HG03354 (cell line): ENCODE results near the gene SNIP1.
"Not testable (repeated sequence)": the region's sequence is repeated elsewhere in the genome, so short reads cannot be mapped to it uniquely, and the experiment has no call there.

Experiments
- ATAC-seq: cut with Tn5 transposase; IDR thresholded peaks from one replicate; pipeline ENCODE4 v1.9.1; 2021; ENCODE audit warnings: mild to moderate bottlenecking; ENCODE audit not compliant: unreplicated experiment, poor library complexity, severe bottlenecking

SNIP1 gene

DNA sequence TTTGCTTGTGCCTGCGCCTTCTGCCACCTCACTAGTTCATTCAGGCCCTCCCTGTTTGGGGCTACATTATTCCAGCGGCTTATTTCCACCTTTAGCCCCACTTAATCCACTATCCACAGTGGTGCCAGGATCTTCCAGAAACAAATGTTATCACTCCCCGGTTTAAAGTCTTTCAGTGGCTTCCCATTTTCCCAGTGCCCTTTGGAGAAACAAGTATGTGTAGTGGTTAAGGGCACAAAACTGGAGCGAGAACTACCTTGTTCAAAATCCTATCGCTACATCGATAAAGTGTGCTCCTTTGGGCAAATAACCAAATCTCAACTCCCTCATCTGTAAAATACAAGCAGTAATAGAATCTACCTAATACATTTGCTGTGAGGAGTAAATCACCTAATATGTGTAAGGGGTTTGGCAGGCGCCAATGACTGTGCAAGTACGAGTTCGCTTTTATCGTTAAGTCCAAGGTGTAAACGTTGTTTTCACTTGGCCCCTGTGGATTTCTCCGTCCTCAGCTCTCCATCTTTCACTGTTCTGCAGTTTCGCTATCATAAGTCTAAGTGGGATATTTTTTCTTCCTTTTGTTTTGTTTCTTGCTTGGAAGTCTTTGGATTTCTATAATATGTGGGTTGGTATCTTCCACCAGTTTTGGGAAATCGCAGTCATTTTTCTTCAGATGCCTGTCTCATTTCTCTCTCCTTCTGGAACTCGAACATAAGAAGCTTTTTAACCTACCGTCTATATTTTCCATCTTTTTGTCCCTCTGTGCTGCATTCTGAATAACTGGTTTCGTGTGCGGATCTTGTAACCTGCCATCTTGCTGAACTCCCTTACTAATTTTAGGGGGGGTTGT is 38.7 kb downstream of the SNIP1 start:
- no peak for ATAC-seq

DNA sequence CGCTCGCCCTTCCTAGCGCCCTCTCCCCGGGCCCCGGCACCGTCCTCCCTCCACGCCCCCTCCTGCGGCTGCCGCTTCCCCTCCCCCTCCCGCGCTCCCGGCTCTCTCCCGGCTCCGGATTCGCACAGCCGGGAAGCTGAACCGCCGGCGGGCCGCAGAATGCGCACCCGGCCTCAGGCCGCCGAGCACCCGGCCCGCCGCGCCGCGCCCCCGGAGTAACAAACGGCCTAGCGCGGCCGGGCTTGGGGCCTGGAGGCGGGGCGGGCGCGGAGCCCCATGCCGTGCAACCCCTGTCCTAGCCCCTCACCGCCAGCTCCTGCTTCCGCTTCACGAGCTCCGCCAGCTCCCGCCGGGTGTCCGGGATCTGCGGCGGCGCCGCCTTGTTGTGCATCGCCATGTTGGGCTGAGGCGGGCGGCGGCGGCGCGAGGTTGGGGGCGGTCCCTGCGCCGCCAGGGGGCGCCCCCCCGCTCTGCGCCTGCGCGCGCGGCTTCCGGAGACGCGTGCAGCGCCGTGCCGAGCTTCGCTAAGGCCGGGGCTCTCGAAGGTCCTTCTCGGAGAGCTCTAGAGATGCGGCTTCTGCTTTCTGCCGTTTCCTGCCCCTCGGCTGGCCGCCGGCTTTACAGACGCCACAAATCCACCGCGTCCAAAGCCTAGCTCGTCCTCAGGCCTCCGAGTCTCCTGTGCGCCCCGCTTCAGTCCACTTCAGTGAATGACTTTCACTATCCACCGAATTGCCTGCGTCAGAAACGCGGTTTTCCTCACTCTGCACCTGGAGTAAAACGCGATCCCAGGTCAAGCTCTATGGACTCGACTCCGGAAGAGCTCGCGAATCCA is 39.5 kb downstream of the SNIP1 start, which contains the start of gene MEAF6:
MEAF6 (minus strand) TSS at position 417 of the 835 bp plus-strand sequence; CDS start at position 397, 20 bp downstream.
- ATAC-seq, result peak; percentile 86

DNA sequence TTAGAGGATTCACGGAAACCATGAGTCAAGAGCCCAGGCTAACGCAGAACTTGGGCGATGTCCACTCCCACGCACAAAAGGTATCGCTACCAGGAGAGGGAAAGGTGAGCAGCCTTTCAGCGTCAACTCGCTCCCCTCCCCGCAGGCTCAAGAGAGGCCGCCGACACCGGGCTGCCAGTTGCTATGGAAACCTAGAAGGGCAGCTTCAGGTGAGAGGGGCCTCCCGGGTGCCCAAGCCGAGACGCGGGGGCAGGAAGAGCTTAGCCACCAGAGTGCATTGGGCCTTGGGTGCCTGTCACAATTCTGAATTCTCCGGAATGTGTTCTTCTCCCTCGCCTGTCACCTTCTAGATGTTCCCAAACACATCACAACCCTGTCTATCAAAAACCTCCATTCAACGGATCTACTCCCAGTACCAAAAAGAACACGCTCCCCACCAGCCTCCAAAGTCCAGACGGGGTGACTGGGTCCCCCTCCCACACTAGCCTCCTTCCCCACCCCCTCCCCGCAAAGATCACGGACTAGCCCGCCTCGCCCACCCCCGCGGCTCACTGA is 40.2 kb downstream of the SNIP1 start:
- ATAC-seq, result peak; percentile 46

DNA sequence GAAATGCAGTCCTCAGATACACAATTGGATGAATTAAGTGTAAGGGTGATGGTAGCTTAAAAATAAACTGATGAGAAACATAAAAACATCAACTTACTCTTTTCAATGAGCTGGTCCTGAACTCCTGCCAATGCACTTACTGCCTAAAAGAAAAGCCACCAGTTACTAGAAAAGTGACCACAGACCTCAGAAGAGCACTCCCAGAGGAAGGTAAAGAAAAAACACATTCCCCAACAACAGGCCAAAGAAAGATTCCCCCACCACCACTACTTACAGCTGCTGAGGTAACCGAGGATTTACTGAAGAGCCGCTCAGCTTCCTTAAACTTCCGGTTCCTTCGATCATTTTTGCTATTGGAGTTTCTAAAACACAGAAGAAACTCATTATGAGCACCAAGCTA is 44.9 kb downstream of the SNIP1 start:
- no peak for ATAC-seq

DNA sequence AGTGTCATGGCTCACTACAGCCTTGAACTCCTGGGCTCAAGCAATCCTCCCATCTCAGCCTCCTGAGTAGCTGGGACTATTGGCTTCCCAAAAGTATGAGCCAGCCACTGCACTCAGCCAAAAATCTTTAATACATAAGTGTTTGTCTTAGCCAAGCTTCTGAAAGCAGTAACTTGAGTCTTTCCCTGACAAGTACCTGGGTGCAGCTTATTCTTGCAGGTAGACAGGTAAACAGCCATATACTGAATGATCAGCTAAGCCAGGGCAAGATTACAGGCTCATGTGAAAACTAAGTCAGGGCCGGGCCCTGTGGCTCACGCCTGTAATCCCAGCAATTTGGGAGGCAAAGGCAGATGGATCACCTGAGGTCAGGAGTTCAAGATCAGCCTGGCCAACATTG is 47.4 kb downstream of the SNIP1 start:
- ATAC-seq, result no peak

DNA sequence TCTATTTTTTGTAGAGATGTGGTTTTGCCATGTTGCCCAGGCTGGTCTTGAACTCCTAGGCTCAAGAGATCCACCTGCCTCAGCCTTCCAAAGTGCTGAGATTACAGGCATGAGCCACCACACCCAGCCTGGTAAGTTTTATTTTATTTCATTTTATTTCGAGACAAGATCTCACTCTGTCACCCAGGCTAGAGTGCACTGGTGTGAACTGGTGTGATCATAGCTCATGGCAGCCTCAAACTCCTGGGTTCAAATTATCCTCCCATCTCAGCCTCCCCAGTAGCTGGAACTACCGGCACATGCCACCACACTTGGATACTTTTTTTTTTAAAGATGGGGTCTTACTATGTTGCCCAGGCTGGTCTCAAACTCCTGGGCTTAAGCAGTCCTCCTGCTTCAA is 51.3 kb downstream of the SNIP1 start:
- ATAC-seq, result not testable (repeated sequence)

DNA sequence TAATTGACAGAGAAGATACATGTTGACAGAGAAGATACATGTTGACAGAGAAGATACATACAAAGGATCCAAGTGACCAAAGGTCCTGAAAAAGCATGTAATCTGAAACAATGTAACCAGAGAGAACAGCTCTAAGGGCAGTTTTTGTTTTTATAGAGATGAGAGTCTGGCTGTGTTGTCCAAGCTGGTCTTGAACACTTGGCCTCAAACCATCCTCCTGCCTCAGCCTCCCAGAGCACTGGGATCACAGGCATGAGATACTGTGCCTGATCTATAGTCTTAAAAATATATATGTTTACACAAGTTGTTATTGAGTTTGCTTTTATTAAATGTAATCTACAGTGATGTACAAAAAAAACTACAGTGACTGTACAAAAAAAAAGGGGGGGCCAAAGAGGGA is 52.0 kb downstream of the SNIP1 start:
- no peak for ATAC-seq

DNA sequence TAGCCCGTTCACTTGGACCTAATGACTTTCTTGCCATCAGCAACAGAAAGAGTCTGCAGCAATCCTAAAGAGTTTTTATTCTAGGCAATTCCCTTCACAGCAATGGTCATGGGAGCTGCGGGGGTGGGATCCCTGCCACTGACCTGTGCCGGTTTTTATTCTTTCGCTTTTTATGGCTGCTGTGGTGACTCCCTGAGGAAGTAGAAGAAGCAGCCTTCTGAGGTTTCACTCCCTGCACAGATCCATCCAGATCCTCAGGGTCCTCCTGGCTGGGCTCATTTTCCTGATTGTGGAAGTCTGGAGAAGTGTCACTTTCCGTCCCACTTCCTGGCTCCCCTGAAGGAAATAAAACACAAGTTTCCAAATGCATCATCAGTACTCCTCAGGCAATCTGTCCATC is 52.4 kb downstream of the SNIP1 start:
- no peak for ATAC-seq

DNA sequence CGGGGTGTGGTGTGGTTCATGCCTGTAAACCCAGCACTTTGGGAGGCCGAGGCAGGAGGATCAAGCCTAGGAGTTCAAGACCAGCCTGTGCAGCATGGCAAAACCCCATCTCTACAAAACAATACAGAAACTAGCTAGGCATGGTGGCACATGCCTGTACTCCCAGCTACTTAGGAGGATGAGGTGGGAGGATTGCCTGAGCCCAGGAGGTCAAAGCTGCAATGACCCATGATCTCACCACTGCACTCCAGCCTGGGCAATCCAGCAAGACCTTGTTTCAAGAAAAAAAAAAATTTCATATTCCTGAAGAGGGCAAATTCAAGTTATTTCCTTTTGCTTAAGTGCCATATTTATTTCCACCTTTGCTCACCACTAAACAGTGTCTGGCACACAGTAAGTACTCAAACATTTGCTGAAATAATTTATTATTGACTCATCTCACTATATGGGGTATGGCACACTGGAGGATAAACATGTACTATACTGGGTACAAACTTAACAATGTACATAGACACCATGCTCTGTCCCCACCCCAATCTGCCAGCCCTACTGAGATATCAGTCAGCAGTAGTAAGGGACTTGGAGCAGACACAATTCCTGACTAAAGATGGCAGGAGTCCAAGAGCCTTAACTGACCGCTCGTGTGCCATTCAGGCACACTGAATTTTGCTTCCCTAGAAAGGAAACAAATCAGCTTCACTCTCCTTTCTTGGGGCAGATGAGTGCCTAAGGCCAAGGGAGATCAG is 55.0 kb downstream of the SNIP1 start:
- no peak for ATAC-seq

DNA sequence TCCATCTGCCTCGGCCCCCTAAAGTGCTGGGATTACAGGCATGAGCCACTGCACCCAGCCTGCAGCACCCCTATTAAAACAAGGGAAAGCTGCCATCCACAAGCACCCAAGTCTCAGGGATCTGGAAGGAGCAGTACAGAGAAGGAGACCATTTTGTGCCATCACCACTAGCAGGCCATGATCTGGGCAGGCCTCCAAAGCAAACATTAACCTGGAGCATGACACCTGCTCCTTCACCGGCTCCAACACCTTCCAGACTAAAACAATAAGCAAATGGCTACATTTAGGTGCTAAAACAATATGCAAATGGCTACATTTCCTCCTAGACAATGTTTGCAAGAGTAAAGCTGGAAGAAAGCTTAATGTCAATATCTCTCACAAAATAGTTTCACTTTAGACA is 56.3 kb downstream of the SNIP1 start:
- ATAC-seq, result no peak

DNA sequence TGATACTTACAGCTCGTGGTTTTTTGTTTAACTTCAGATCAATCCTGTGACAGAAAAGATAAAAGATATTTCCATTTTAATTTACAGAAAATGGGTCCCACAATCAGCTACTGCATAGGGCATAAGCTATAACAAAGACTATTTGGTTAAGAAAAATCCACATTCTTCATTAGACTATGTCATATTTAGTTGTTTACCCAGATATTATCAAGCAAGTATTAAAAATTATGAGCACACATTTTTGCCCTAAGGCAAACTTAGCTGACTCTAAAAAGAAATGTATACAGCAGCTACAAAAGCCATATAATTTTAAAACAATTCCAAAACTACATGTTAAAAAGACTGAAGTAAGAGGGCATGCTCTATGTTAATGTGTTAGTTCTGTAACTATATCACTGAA is 58.2 kb downstream of the SNIP1 start:
- no peak for ATAC-seq

DNA sequence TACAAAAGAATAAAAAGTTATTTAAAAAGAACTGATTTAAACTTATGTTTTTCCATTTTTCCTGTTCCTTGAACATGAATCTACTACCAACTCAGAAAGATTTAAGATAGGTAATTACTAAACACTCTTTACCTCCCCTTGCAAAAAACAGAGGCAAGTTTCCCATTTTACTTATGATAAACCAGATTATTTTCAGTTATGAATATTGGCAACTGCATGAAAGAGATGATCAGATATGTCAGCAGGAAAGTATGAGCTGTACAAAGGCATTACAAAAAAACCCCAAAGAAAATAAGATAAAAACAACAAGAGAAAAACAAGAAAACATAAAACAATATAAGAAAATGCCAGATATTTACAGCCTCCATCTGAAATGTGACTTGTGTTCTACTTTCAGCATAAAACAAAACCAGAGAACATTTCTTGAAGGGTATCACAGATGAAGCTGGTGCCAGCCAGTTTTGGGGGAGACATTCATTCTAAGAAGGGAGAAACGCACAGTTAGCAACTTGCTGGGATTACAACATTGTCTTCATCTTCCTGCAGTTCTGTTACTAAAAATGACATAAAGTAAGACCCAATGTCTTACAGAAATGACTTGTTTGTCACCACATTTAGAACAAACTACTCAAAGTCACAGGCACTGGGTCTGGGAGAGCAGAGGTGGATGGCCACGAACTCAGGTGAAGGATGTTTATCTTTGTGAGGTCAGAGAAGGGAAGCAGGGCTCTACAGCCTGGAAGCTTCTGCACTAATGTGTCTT is 60.6 kb downstream of the SNIP1 start:
- ATAC-seq, result no peak

DNA sequence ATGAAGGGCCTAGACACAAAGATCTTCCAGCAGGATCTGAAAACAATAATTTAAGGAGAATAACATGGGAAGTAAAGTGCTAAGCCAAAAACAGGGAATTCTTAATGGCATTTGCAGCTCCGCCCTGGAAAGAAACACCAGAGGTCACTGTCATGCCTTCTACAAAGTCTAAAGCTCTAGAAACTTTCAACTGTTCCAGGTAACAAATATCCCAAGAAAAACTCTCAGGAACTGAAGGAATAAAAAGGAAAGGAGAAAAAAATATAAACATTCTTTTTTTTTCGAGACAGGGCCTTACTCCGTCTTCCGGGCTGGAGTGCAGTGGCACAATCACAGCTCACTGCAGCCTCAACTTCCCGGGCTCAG is 66.5 kb downstream of the SNIP1 start:
- no peak for ATAC-seq

DNA sequence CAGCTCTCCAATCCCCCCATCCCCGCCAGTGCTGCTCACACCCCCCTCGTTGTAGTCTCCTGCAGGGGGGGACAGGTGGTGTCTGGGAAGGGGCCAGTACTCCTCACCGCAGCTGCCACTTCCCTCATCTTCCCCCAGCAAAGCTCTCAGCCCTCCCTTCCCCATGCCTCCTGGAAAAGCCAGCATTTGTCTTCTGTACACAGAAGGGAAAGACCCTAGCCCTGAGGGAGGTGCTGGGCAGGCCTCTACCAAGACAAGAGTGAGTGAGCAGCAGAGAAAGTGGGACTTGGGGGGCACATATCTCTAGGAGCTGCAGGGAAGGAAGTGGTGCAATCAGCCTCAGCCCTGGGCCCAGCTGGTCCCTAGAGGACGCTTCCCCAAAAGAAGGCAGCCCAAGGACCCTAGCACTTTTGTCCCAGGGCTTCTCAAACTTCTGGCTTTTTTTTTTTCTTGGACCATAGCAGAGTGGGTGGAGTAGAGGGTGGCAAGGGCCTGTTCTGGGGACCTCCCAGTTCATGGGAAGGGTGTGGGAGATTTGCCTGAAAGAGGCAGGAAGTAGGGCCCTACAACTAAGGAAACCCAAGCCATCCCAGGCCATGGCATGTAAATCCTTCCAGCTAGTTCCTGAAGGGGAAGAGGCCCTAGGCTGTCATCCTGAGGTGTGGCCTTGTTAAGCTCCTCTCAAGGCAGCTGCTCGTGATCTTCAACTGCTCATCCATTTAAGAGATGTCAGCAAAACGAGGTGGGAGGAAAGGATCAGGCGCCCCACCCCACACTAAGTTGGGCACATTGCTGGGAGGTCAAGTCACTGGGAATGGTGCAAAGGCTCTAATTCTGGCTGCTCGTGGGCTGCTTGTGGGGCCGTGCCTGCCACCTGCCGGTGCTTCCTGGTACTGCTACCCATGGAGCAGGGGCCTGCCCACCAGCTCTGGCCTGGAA is 67.1 kb downstream of the SNIP1 start:
- ATAC-seq, result peak; percentile 61

DNA sequence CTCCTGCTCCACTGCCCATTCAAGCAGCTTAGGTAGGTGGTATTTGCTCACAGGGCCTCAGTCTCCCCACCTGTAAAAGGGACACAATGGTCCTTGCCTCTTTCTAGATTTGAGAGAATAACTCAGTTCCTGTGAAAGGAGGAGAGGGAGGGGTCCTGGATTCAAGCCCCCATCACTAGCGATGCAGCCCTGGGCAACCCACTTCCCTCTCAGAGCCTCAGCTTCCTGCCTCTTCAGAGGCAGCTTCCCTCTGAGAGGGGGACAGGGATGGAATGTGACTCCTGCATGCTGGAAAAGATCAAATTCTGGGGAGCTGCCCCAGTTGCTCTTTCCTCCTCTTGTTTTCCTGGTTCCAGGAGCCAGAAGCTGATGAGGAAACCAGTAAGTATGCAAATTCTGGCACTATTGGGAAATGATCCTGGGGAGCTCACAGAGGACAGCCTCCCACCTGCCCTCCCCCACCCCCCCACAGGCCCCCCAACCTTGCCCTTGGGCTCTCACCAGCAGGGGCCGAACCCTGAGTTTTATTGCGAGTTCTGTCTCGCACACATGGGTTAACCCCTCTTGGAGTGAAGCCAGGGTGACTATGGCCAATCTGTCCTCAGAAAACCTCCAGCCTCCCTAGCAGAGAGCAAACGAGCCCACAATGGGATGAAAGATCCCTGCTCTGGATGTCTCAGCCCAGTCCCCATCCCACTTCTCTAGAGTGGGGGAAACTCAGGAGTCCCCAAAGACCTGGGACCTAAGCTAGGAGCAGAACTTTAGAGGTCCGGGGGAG is 68.0 kb downstream of the SNIP1 start:
- ATAC-seq, result no peak
